ENCODE measurements around the gene TYW3. TPM values are rescaled to one million over a fixed set of nuclear protein-coding genes. Genes with fewer than 3 reads are reported as not detected.
A peak's percentile ranks its signal among the peaks of the same experiment; 100 is the strongest.

Gene TYW3
- polyA plus RNA-seq, 1 experiment = 34.4 TPM

- TF ChIP-seq, protein P1, sequence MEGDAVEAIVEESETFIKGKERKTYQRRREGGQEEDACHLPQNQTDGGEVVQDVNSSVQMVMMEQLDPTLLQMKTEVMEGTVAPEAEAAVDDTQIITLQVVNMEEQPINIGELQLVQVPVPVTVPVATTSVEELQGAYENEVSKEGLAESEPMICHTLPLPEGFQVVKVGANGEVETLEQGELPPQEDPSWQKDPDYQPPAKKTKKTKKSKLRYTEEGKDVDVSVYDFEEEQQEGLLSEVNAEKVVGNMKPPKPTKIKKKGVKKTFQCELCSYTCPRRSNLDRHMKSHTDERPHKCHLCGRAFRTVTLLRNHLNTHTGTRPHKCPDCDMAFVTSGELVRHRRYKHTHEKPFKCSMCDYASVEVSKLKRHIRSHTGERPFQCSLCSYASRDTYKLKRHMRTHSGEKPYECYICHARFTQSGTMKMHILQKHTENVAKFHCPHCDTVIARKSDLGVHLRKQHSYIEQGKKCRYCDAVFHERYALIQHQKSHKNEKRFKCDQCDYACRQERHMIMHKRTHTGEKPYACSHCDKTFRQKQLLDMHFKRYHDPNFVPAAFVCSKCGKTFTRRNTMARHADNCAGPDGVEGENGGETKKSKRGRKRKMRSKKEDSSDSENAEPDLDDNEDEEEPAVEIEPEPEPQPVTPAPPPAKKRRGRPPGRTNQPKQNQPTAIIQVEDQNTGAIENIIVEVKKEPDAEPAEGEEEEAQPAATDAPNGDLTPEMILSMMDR (IDR thresholded peaks at IDR 0.05; ENCODE audit: low read depth, low read length) = peak; percentile 16; the same call in 1 of the 2 replicates
Measured at GRCh38 chr1:74767490-74767889, 34.5 kb downstream of the TYW3 start.

DNA sequence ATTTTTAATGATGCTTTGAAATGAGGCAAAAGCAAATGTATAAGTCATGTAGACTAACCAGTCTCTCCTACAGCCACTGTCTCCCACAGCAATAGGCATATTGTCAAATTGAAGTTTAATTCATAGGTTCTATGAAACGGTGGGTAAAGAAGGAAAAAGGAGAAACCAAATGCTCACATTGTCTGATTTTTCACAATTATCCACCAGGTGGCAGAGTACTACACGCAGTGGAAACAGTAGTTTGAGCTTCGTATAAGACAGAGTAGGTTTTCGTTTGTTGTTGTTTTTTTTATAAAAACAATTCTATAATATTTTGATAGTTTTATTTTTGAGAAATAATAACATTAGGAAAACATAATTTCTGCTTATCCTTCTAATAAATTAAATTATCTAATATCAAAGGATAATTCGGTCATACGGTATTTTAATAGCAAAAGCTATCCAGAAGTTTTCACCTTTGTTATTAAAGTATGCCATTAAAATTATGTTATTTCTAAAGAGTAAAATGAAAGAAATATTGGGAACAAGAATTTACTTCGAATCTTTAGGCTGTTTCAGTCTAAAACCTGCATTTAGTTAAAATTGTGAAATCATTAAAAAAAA lies 39.1 kb downstream of the TYW3 start:
- H3K27ac ChIP-seq (ENCODE audit: low read depth, low read length) = no peak overlapping the region
- peak; percentile 8 for DNase-seq (ENCODE audit: low read depth, low spot score)
- H3K9me3 ChIP-seq (ENCODE audit: control insufficient read depth, insufficient read depth, low read length) = no peaks in the 10 kb centered on the region
- TF ChIP-seq, protein P1 (IDR thresholded peaks at IDR 0.05; ENCODE audit: low read depth, low read length) = peak; percentile 76
- POLR2A ChIA-PET = no interaction called here
- CTCF ChIA-PET = interaction anchor here (0.6 to 9.0 kb wide), 26 partner anchors 9 to 860 kb away, joined by 3 to 218 read pairs (median 5); partner anchors contain the start of genes CRYZ and TYW3
- H3K4me3 ChIP-seq (ENCODE audit: low read depth, low read length) = no peak overlapping the region
- H3K27me3 ChIP-seq (ENCODE audit: control insufficient read depth, insufficient read depth, low read length) = no peaks in the 10 kb centered on the region

More at GRCh38 chr1:74767490-74767889, 34.5 kb downstream of the TYW3 start:
- no peak for DNase-seq (ENCODE audit: low read depth, low spot score)
- POLR2A ChIA-PET = no interaction called here
- Histone ChIP-seq H3K27me3 (ENCODE audit: control insufficient read depth, insufficient read depth, low read length) (no peaks in the 10 kb centered on the region), H3K9me3 (ENCODE audit: control insufficient read depth, insufficient read depth, low read length) (no peaks in the 10 kb centered on the region), H3K4me3 (ENCODE audit: low read depth, low read length) (no peak overlapping the region), H3K27ac (ENCODE audit: low read depth, low read length) (no peak overlapping the region)
- CTCF ChIA-PET = interaction anchor here (1.2 to 2.3 kb wide), 4 partner anchors 9 to 435 kb away, joined by 3 to 9 read pairs (median 8); no protein-coding TSS in a partner anchor

GRCh38 chr1:74772945-74773344 lies 40.0 kb downstream of the TYW3 start:
- Histone ChIP-seq H3K27ac (ENCODE audit: low read depth, low read length) (no peak overlapping the region), H3K9me3 (ENCODE audit: control insufficient read depth, insufficient read depth, low read length) (no peaks in the 10 kb centered on the region), H3K4me3 (ENCODE audit: low read depth, low read length) (no peak overlapping the region), H3K27me3 (ENCODE audit: control insufficient read depth, insufficient read depth, low read length) (no peaks in the 10 kb centered on the region)
- no peak for DNase-seq (ENCODE audit: low read depth, low spot score)
- TF ChIP-seq, protein P1 (IDR thresholded peaks at IDR 0.05; ENCODE audit: low read depth, low read length) = no peak
- CTCF ChIA-PET = interaction anchor here (2.9 to 9.0 kb wide), 3 partner anchors 39 to 430 kb away, joined by 11 to 218 read pairs (median 15); partner anchors contain the start of genes CRYZ and TYW3
- POLR2A ChIA-PET = no interaction called here

DNA sequence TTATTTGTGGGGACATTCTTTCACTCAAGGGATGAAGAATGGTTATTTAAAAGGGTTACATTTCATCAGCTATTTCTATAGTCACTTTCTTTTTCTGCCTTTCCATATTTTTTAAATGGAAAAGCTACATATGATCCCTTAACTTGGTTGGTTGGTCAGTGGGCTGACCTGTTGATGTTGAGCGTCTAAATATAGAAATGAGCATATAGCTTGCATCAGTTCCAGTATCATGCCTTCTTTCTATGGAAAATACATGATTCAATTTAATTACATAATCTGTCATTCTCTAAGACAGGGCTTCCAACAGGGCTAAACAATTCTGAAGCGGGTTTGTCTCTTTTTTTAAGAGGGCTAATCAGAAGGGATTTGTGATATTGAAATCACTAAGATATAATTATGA lies 40.6 kb downstream of the TYW3 start:
- Histone ChIP-seq H3K27ac (ENCODE audit: low read depth, low read length) (no peak overlapping the region), H3K27me3 (ENCODE audit: control insufficient read depth, insufficient read depth, low read length) (no peaks in the 10 kb centered on the region), H3K4me3 (ENCODE audit: low read depth, low read length) (no peak overlapping the region), H3K9me3 (ENCODE audit: control insufficient read depth, insufficient read depth, low read length) (no peaks in the 10 kb centered on the region)
- ChIA-PET CTCF (interaction anchor here (2.9 to 9.0 kb wide), 3 partner anchors 40 to 429 kb away, joined by 11 to 218 read pairs (median 15); partner anchors contain the start of genes CRYZ and TYW3), POLR2A (no interaction called here)
- TF ChIP-seq, protein P1 (IDR thresholded peaks at IDR 0.05; ENCODE audit: low read depth, low read length) = no peak
- DNase-seq (ENCODE audit: low read depth, low spot score) = no peak

DNA sequence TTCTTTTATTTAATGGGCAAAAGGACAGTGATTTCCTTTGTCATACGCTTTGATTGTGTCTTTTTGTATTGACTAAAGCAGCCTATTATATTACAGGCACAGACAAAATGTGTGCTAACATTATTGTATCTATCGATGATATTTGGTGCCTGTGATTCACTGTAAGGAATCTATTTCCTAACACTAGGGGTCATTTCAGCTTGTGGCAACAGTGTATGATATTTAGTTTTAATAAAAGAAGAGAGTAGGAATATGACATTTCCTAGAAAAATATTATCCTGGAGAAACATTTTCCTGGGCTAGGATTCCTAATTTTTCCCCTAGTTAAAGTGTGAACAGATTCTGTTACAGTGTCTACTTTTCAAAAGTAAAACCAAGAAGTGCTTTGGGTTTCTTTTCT lies 42.8 kb downstream of the TYW3 start:
- Histone ChIP-seq H3K4me3 (ENCODE audit: low read depth, low read length) (no peak overlapping the region), H3K27ac (ENCODE audit: low read depth, low read length) (no peak overlapping the region), H3K9me3 (ENCODE audit: control insufficient read depth, insufficient read depth, low read length) (no peaks in the 10 kb centered on the region), H3K27me3 (ENCODE audit: control insufficient read depth, insufficient read depth, low read length) (no peaks in the 10 kb centered on the region)
- POLR2A ChIA-PET = no interaction called here
- TF ChIP-seq, protein P1 (IDR thresholded peaks at IDR 0.05; ENCODE audit: low read depth, low read length) = peak; percentile 22
- DNase-seq (ENCODE audit: low read depth, low spot score) = no peak
- CTCF ChIA-PET = interaction anchor here (0.8 to 9.0 kb wide), 6 partner anchors 9 to 427 kb away, joined by 3 to 218 read pairs (median 4); partner anchors contain the start of gene TYW3
